Colonic mucosa (tissue), 4 donors: ENCODE data around the gene C1orf210. TPM values are rescaled to one million over a fixed set of nuclear protein-coding genes. Genes with fewer than 3 reads are reported as not detected.
A peak's percentile ranks its signal among the peaks of the same experiment; 100 is the strongest.

Source experiments
- DNase-seq: peaks from one replicate; pipeline ENCODE4 v3.0.0-alpha.2; 2020
- H3K27ac ChIP-seq: fragments of 200-600 bp; one replicate; pipeline ENCODE4 v1.8.0; 2021
- H3K27me3 ChIP-seq: fragments of 200-600 bp; one replicate; pipeline ENCODE4 v1.8.0; 2021
- H3K36me3 ChIP-seq: fragments of 200-600 bp; one replicate; pipeline ENCODE4 v1.8.0; 2021
- H3K4me1 ChIP-seq: fragments of 200-600 bp; one replicate; pipeline ENCODE4 v1.8.0; 2021; ENCODE audit warnings: mild to moderate bottlenecking
- H3K4me3 ChIP-seq: fragments of 200-600 bp; one replicate; pipeline ENCODE4 v1.8.0; 2021
- H3K9ac ChIP-seq, 2 donors: one replicate each; pipeline ENCODE4 v1.7.0; 2013; ENCODE audit warnings: control low read depth in 2 of 2, low read depth in 2 of 2, low read length in 2 of 2
- H3K9me3 ChIP-seq: fragments of 200-600 bp; one replicate; pipeline ENCODE4 v1.8.0; 2021
- intact Hi-C: fragments of 100-400 bp; cut with DNase I; formaldehyde crosslinking; loops from one replicate; pipeline ENCODE4 v1.14.1; 2022
- total RNA-seq, 2 donors: library from RNA; stranded (reverse); fragmentation: NEBNext Ultra II Directional in 1 of 2; extraction: Animal tissue kit (Norgen Biotek cat#: 25700) in 1 of 2; gene quantifications; one replicate each; pipeline ENCODE4 v1.2.1, GENCODE V29; 2021
- TF ChIP-seq, protein P1 (sequence below): fragments of 200-600 bp; IDR thresholded peaks from one replicate; pipeline ENCODE4 v1.8.0; 2022; ENCODE audit warnings: antibody characterized with exemption, mild to moderate bottlenecking
- donor health status: healthy.
- donor health status: DM: no; HTN: no; CAD: no.
- donor health status: DM: no; HTN: no; CAD: no.

The C1orf210 gene
- total RNA-seq, 2 donors from 2014 or later: 67.4 to 94.3 TPM

DNA sequence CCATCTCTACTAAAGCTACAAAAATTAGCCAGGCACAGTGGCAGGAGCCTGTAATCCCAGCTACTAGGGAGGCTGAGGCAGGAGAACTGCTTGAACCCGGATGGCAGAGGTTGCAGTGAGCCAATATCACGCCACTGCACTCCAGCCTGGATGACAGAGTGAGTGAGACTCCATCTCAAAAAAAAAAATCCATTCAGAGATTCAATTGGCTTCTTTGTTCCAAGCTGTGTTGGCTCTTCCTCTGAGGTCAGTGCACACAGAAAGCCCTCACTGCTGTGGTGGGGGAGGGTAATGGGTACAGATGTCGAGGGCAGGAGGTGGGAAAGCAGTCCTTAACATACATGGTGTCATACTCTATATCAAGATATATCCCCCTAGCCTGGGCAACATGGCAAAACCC, 30.1 kb upstream of the C1orf210 start:
- Histone ChIP-seq H3K4me3 (no peak overlapping the region), H3K9ac (no peak overlapping the region), H3K27ac (no peak overlapping the region), H3K9me3 (no peaks in the 10 kb centered on the region), H3K4me1 (no peaks in the 10 kb centered on the region), H3K36me3 (no peaks in the 10 kb centered on the region), H3K27me3 (no peaks in the 10 kb centered on the region)
- intact Hi-C loops: no loop called here
- TF ChIP-seq, protein P1, sequence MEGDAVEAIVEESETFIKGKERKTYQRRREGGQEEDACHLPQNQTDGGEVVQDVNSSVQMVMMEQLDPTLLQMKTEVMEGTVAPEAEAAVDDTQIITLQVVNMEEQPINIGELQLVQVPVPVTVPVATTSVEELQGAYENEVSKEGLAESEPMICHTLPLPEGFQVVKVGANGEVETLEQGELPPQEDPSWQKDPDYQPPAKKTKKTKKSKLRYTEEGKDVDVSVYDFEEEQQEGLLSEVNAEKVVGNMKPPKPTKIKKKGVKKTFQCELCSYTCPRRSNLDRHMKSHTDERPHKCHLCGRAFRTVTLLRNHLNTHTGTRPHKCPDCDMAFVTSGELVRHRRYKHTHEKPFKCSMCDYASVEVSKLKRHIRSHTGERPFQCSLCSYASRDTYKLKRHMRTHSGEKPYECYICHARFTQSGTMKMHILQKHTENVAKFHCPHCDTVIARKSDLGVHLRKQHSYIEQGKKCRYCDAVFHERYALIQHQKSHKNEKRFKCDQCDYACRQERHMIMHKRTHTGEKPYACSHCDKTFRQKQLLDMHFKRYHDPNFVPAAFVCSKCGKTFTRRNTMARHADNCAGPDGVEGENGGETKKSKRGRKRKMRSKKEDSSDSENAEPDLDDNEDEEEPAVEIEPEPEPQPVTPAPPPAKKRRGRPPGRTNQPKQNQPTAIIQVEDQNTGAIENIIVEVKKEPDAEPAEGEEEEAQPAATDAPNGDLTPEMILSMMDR: no peak
- no peak for DNase-seq

DNA sequence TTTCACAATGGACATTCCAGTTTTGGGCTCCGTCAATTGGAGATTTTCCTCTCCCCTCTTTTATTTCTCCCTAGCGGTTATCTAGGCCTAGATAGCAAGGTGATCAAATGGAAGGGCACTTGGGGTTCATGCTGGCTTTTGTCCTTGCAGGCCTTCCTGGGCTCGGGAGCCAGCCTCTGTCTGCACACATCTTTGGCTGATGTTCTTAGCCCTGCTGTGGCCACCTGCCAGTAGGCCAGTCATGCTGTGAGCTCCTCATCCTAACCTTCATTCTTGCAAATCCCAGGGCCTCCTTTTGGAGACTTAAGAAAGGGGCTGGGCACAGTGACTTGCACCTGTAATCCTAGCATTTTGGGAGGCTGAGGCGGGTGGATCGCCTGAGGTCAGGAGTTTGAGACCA, 28.9 kb upstream of the C1orf210 start:
- no peaks in the 10 kb centered on the region for H3K27me3 ChIP-seq
- no peak overlapping the region for H3K9ac ChIP-seq
- no peak overlapping the region for H3K27ac ChIP-seq
- no peaks in the 10 kb centered on the region for H3K36me3 ChIP-seq
- intact Hi-C loops: no loop called here
- no peaks in the 10 kb centered on the region for H3K9me3 ChIP-seq
- DNase-seq: no peak
- H3K4me1 ChIP-seq: no peaks in the 10 kb centered on the region
- TF ChIP-seq, protein P1: no peak
- no peak overlapping the region for H3K4me3 ChIP-seq

DNA sequence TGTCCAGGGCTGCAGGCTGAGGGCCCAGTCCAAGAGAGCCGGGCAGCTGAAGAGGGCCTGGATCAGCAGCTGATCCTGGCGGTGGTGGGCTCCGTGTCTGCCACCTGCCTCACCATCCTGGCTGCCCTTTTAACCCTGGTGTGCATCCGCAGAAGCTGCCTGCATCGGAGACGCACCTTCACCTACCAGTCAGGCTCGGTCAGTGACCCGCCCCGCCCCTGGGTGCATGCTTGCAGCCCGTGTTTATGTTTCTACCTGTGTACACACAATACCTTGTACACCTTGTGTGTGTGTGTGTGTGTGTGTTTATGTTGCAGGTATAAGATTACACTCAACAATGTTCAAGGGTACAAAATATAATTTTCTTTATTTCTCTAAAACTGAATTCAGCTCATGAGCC, 28.4 kb upstream of the C1orf210 start:
- Histone ChIP-seq H3K9ac (no peak overlapping the region), H3K4me1 (no peaks in the 10 kb centered on the region), H3K4me3 (no peak overlapping the region), H3K27me3 (no peaks in the 10 kb centered on the region), H3K27ac (no peak overlapping the region), H3K36me3 (no peaks in the 10 kb centered on the region), H3K9me3 (no peaks in the 10 kb centered on the region)
- peak; percentile 68 for DNase-seq
- intact Hi-C loops: no loop called here
- TF ChIP-seq, protein P1: no peak

DNA sequence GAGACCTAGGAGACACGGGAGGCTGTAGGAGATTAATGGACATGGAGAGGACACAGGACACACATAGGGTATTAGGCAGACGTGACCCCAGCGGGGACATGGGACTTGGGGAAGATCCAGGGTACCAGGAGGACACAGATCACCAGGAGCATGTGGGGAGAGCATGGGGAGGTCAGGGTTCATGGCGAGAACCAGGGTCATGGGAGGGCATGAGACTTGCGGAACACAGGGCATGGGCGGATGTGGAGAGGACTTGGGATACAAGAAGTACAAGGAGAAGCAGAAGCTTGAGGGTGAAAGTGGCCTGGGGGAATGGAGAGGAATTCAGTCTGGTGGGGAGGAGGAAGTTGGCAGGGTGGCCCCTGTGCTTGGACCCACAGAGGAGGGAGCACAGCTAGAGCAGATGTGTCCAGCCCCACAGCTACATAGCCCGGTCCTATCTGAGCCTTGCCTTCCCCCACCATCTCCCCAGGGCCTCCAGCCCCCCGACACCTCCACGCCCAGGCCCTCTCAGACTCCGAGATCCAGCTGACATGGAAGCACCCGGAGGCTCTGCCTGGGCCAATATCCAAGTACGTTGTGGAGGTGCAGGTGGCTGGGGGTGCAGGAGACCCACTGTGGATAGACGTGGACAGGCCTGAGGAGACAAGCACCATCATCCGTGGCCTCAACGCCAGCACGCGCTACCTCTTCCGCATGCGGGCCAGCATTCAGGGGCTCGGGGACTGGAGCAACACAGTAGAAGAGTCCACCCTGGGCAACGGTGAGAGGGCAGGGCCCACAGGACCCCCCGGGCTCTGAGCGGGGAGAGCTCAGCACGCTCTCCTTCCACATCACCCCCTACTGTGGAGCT, 27.5 kb upstream of the C1orf210 start:
- H3K9ac ChIP-seq: no peak overlapping the region
- no peak overlapping the region for H3K27ac ChIP-seq
- no peaks in the 10 kb centered on the region for H3K4me1 ChIP-seq
- no peaks in the 10 kb centered on the region for H3K36me3 ChIP-seq
- no peak overlapping the region for H3K4me3 ChIP-seq
- no peaks in the 10 kb centered on the region for H3K27me3 ChIP-seq
- TF ChIP-seq, protein P1: no peak
- DNase-seq: no peak
- intact Hi-C loops: no loop called here
- H3K9me3 ChIP-seq: no peaks in the 10 kb centered on the region

DNA sequence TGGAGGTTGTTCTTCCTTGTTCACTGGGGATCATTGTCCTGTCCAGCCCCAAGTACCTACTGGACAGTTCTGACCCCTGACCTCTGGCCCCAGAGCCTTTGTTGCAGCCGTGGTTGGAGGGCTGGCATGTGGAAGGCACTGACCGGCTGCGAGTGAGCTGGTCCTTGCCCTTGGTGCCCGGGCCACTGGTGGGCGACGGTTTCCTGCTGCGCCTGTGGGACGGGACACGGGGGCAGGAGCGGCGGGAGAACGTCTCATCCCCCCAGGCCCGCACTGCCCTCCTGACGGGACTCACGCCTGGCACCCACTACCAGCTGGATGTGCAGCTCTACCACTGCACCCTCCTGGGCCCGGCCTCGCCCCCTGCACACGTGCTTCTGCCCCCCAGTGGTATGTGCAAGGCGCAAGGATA, 26.8 kb upstream of the C1orf210 start:
- TF ChIP-seq, protein P1: no peak

More for the DNA sequence above, 26.8 kb upstream of the C1orf210 start:
- Histone ChIP-seq H3K4me1 (no peaks in the 10 kb centered on the region), H3K9ac (no peak overlapping the region), H3K9me3 (no peaks in the 10 kb centered on the region), H3K4me3 (no peak overlapping the region), H3K36me3 (no peaks in the 10 kb centered on the region), H3K27ac (no peak overlapping the region), H3K27me3 (no peaks in the 10 kb centered on the region)
- intact Hi-C loops: no loop called here
- no peak for DNase-seq
